Measurements from ENCODE around the gene CFH. TPM values are rescaled to one million over a fixed set of nuclear protein-coding genes. Genes with fewer than 3 reads are reported as not detected.
A peak's percentile ranks its signal among the peaks of the same experiment; 100 is the strongest.

The CFH gene
- total and polyA plus RNA-seq, 9 of the 15 experiments (the other 6 are each of a cell fraction or from before 2014, with no cell fraction given), result 31.6 to 107 (median 48.3) TPM

- H3K27me3 ChIP-seq (ENCODE audit: control insufficient read depth in 2 of 2, insufficient read depth in 2 of 2, low read length in 2 of 2), result no peaks in the 10 kb centered on the region
- ChIA-PET CTCF (ENCODE audit: low intra/inter-chr PET ratio) (no interaction called here), POLR2A (interaction anchor here (0.7 kb wide), 1 partner anchor 737 kb away, joined by 3 read pairs; no protein-coding TSS in a partner anchor)
- 57% methylated on average over 3 of the region's 3 CpGs for WGBS (ENCODE audit: insufficient coverage, low coverage, missing lambda C conversion rate)
- FAIRE-seq, result no peak
- H3K4me2 ChIP-seq (ENCODE audit: insufficient read depth, low read length), result no peak overlapping the region
- H3K9me3 ChIP-seq (replicated peaks; ENCODE audit: control insufficient read depth, insufficient read depth, low read depth, low read length), result no peaks in the 10 kb centered on the region
- TF ChIP-seq ZNF143 (CRISPR knock-in tag; IDR thresholded peaks at IDR 0.05) (no peak), CC2D1A (IDR thresholded peaks at IDR 0.05) (no peak)
- H3K9me1 ChIP-seq (ENCODE audit: control insufficient read depth, insufficient read depth, low read length), result no peaks in the 10 kb centered on the region
- no peak overlapping the region for H2AFZ ChIP-seq (ENCODE audit: low read depth, low read length)
- H4K20me1 ChIP-seq (replicated peaks; ENCODE audit: control insufficient read depth, insufficient read depth, low read length), result no peaks in the 10 kb centered on the region
- in situ Hi-C loops (cut with MboI) (no loop called here), intact Hi-C loops (cut with micrococcal nuclease) (no loop called here)
- peaks cover 14% of the 10 kb centered on the region; the same call in 2 of the 3 replicates for H3K36me3 ChIP-seq (ENCODE audit: control insufficient read depth, insufficient read depth, low read length)
- H3K4me1 ChIP-seq (replicated peaks in 1 of 2; ENCODE audit: control insufficient read depth in 2 of 2, insufficient read depth in 2 of 2, low read length in 2 of 2), result no peaks in the 10 kb centered on the region
- no peaks in the 10 kb centered on the region for H3K79me2 ChIP-seq (ENCODE audit: control insufficient read depth, insufficient read depth, low read length)
- H3K9ac ChIP-seq (ENCODE audit: insufficient read depth in 1 of 2, low read depth in 2 of 2, low read length in 2 of 2), result no peak overlapping the region
- BruUV-seq (replicated peaks), result no TSS peak
- ATAC-seq, result no peak
- no peak for DNase-seq (ENCODE audit: extremely low read depth in 1 of 4, low spot score in 3 of 4)
- H3K4me3 ChIP-seq, result no peak overlapping the region
- no peak overlapping the region for H3K27ac ChIP-seq (ENCODE audit: extremely low read depth, low read depth, low read length)
These were observed 37.2 kb downstream of the CFH start for GRCh38 chr1:196689001-196689400.

GRCh38 chr1:196690582-196690981 lies 38.7 kb downstream of the CFH start:
- in situ Hi-C loops (cut with MboI), result no loop called here
- intact Hi-C loops (cut with micrococcal nuclease), result no loop called here
- no peak overlapping the region for H3K27ac ChIP-seq (ENCODE audit: extremely low read depth, low read depth, low read length)
- no peaks in the 10 kb centered on the region for H3K79me2 ChIP-seq (ENCODE audit: control insufficient read depth, insufficient read depth, low read length)
- ChIA-PET POLR2A (no interaction called here), CTCF (ENCODE audit: low intra/inter-chr PET ratio) (no interaction called here)
- WGBS (ENCODE audit: insufficient coverage, low coverage, missing lambda C conversion rate), result 32% methylated on average over 5 of the region's 5 CpGs
- FAIRE-seq (no peak), DNase-seq (ENCODE audit: extremely low read depth in 1 of 4, low spot score in 3 of 4) (peak in 1 of 4 experiments; percentile 3), ATAC-seq (no peak)
- H3K36me3 ChIP-seq (ENCODE audit: control insufficient read depth, insufficient read depth, low read length), result peaks cover 11% of the 10 kb centered on the region; the same call in 1 of the 3 replicates
- no peak overlapping the region for H3K4me3 ChIP-seq
- no peaks in the 10 kb centered on the region for H4K20me1 ChIP-seq (replicated peaks; ENCODE audit: control insufficient read depth, insufficient read depth, low read length)
- no peaks in the 10 kb centered on the region for H3K9me1 ChIP-seq (ENCODE audit: control insufficient read depth, insufficient read depth, low read length)
- no peak overlapping the region for H2AFZ ChIP-seq (ENCODE audit: low read depth, low read length)
- no peak overlapping the region for H3K9ac ChIP-seq (ENCODE audit: insufficient read depth in 1 of 2, low read depth in 2 of 2, low read length in 2 of 2)
- H3K4me2 ChIP-seq (ENCODE audit: insufficient read depth, low read length), result no peak overlapping the region
- TF ChIP-seq CAMTA2 (CRISPR knock-in tag; conservative IDR thresholded peaks at IDR 0.05) (no peak), NCOA4 (IDR thresholded peaks at IDR 0.05; ENCODE audit: partially characterized antibody) (no peak), ZBTB1 (CRISPR knock-in tag; IDR thresholded peaks at IDR 0.05; ENCODE audit: borderline replicate concordance, low read depth) (no peak), MED1 (CRISPR knock-in tag; IDR thresholded peaks at IDR 0.05; ENCODE audit: borderline replicate concordance) (no peak), PHB (CRISPR knock-in tag; IDR thresholded peaks at IDR 0.05) (no peak), ZNF277 (CRISPR knock-in tag; IDR thresholded peaks at IDR 0.05; ENCODE audit: borderline replicate concordance) (no peak), PHTF2 (CRISPR knock-in tag; IDR thresholded peaks at IDR 0.05) (no peak), ZNF282 (CRISPR knock-in tag; IDR thresholded peaks at IDR 0.05) (no peak), HMG20A (CRISPR knock-in tag; conservative IDR thresholded peaks at IDR 0.05) (no peak), ZNF551 (CRISPR knock-in tag; IDR thresholded peaks at IDR 0.05) (no peak)
- TF ChIP-seq, protein P1, sequence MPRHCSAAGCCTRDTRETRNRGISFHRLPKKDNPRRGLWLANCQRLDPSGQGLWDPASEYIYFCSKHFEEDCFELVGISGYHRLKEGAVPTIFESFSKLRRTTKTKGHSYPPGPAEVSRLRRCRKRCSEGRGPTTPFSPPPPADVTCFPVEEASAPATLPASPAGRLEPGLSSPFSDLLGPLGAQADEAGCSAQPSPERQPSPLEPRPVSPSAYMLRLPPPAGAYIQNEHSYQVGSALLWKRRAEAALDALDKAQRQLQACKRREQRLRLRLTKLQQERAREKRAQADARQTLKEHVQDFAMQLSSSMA (CRISPR knock-in tag; IDR thresholded peaks at IDR 0.05), result no peak
- BruUV-seq (replicated peaks), result no TSS peak
- no peaks in the 10 kb centered on the region for H3K4me1 ChIP-seq (replicated peaks in 1 of 2; ENCODE audit: control insufficient read depth in 2 of 2, insufficient read depth in 2 of 2, low read length in 2 of 2)
- no peaks in the 10 kb centered on the region for H3K27me3 ChIP-seq (ENCODE audit: control insufficient read depth in 2 of 2, insufficient read depth in 2 of 2, low read length in 2 of 2)
- H3K9me3 ChIP-seq (replicated peaks; ENCODE audit: control insufficient read depth, insufficient read depth, low read depth, low read length), result no peaks in the 10 kb centered on the region

Measured in K562 (cell line).